ENCODE results near the gene DNHD1. TPM values are rescaled to one million over a fixed set of nuclear protein-coding genes. Genes with fewer than 3 reads are reported as not detected.

Gene DNHD1
- total RNA-seq, 4 donors from 2014 or later, result 3.4 to 10.5 (median 4.3) TPM

DNA sequence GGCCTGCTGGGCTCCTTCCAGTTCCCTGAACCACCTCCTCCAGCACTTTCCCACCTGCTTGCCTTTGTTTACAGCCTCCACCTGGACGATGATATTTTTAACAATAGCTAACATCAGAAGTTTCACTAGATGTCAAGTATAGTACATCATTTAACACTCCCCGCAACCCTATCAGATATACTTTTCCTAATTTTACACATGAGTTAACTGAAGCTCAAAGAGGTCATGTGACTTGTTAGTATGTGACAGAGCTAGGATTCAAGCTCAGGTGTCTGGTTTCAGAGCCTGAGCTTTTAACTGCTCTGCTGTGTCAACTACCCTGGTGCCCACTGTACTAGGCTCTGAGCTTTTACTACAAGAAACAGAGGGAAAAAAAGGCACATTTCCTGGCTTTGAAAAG is 42.0 kb upstream of the DNHD1 start:
- intact Hi-C loops (cut with DNase I; ENCODE audit: low total_unique reads), result no loop called here
- DNase-seq (no peak), ATAC-seq (peak; percentile 76 to 83)
- Histone ChIP-seq H3K27ac (peak overlapping the region in 3 of 4 donors; percentile 8 to 43 (median 30)), H3K4me1 (peaks cover 0 to 2% of the 10 kb centered on the region in 2 donors), H3K27me3 (no peaks in the 10 kb centered on the region), H3K4me3 (no peak overlapping the region), H3K36me3 (peaks cover 0 to 70% of the 10 kb centered on the region in 2 donors), H3K9me3 (no peaks in the 10 kb centered on the region)
- in situ Hi-C loops (cut with MboI; ENCODE audit: low sequenced_read_pairs in 4 of 4), result no loop called here
- TF ChIP-seq POLR2A (IDR thresholded peaks at IDR 0.05) (no peak), CTCF (IDR thresholded peaks at IDR 0.05 in 4 of 5, conservative IDR thresholded peaks at IDR 0.05 in 1 of 5) (no peak)

- in situ Hi-C loops (cut with MboI; ENCODE audit: low sequenced_read_pairs in 4 of 4), result no loop called here
- Histone ChIP-seq H3K36me3 (peaks cover 0 to 56% of the 10 kb centered on the region in 2 donors), H3K4me1 (peaks cover 0 to 2% of the 10 kb centered on the region in 2 donors), H3K4me3 (no peak overlapping the region), H3K9me3 (no peaks in the 10 kb centered on the region), H3K27ac (no peak overlapping the region), H3K27me3 (no peaks in the 10 kb centered on the region)
- TF ChIP-seq CTCF (IDR thresholded peaks at IDR 0.05 in 4 of 5, conservative IDR thresholded peaks at IDR 0.05 in 1 of 5), result no peak
- TF ChIP-seq POLR2A (IDR thresholded peaks at IDR 0.05), result no peak
- intact Hi-C loops (cut with DNase I; ENCODE audit: low total_unique reads), result no loop called here
- no peak for DNase-seq
- ATAC-seq, result no peak
These were observed 40.6 kb upstream of the DNHD1 start for GRCh38 chr11:6456361-6457073.

DNA sequence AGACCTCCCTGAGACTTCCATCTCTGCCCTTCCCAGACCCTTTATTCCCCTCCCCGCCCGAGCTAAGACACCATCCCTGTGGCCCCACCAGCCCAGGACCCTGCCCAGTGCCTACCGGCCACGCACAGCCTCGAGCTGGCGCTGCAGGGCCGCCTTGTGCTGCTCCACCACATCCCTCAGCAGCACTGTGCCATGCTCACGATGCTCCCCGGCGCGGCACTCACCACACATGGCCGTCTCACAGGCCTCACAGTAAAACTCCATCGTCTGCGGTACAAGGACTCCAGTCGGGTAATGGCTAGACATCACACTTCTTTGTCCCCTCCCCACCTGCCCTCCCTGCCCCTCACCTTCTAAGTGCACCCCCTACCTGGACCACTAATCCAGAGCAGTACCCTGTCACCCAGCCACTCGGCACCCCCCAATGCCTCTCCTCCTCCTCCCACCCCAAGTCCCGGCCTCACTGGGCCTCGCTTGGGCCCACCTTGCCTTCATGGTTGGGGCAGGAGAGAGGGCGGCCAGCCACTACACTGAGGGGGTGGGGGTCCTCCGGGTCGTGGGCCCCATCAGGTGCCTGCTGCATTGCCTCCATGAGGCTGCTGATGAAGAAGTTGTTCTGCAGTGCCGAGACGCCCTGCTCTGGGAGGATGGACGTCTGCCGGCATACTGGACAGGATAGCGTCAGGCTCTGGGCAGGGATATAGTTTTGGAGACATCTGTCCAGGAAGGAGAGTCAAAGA is 39.3 kb upstream of the DNHD1 start:
- Histone ChIP-seq H3K9me3 (no peaks in the 10 kb centered on the region), H3K4me1 (peaks cover 0 to 2% of the 10 kb centered on the region in 2 donors), H3K27me3 (no peaks in the 10 kb centered on the region), H3K4me3 (no peak overlapping the region), H3K36me3 (peaks cover 0 to 43% of the 10 kb centered on the region in 2 donors), H3K27ac (no peak overlapping the region)
- DNase-seq, result no peak
- intact Hi-C loops (cut with DNase I; ENCODE audit: low total_unique reads), result no loop called here
- in situ Hi-C loops (cut with MboI; ENCODE audit: low sequenced_read_pairs in 4 of 4), result no loop called here
- ATAC-seq, result no peak
- TF ChIP-seq CTCF (IDR thresholded peaks at IDR 0.05 in 4 of 5, conservative IDR thresholded peaks at IDR 0.05 in 1 of 5) (no peak), POLR2A (IDR thresholded peaks at IDR 0.05) (no peak)

DNA sequence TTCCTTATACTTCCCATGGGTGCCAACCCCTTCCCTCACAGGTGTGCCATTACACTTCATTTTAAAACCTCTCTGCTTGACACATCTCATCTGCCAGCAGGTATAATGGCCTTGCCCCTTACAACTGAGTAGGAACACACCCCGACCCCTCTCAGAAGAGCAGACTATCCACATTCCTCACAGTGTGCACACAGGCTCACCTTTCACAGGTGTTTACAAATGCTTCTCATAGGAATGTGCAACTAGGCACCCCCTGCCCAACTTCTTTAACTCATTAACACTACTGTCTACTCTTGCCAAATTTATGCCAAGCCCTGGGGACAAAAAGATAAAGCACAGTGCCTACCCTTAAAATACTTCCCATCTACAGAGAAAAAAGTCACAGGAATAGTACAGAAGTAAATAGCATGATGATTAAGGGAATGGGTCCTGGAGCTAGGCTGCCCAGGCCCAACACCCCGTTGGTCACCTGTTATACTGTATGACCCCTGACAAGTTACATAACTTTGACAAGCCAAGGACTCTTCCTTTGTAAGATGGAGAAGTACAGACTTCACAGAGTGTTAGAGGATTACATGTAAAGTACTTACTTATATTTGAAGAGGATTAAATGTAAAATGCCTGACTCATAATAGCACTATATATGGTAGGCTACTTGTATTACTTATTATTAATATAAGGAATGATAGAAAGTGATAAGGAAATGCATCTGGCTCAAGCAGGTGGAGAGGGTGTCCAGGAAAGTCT is 38.6 kb upstream of the DNHD1 start:
- DNase-seq (no peak), ATAC-seq (no peak)
- peaks cover 0 to 40% of the 10 kb centered on the region in 2 donors for H3K36me3 ChIP-seq
- H3K9me3 ChIP-seq, result no peaks in the 10 kb centered on the region
- intact Hi-C loops (cut with DNase I; ENCODE audit: low total_unique reads), result no loop called here
- in situ Hi-C loops (cut with MboI; ENCODE audit: low sequenced_read_pairs in 4 of 4), result no loop called here
- H3K27ac ChIP-seq, result no peak overlapping the region
- no peak overlapping the region for H3K4me3 ChIP-seq
- TF ChIP-seq CTCF (IDR thresholded peaks at IDR 0.05 in 4 of 5, conservative IDR thresholded peaks at IDR 0.05 in 1 of 5) (no peak), POLR2A (IDR thresholded peaks at IDR 0.05) (no peak)
- H3K4me1 ChIP-seq, result peaks cover 0 to 2% of the 10 kb centered on the region in 2 donors
- no peaks in the 10 kb centered on the region for H3K27me3 ChIP-seq
